Peyer's patch (tissue), 4 donors: ENCODE data around the gene NHLH2. TPM values are rescaled to one million over a fixed set of nuclear protein-coding genes. Genes with fewer than 3 reads are reported as not detected.
A peak's percentile ranks its signal among the peaks of the same experiment; 100 is the strongest.

Experiments
- DNase-seq, 3 donors: peaks; one replicate each; pipeline ENCODE4 v3.0.0-alpha.2; 2017 to 2019
- H3K27ac ChIP-seq, 4 donors: fragments of 200-600 bp; sonication (generic); one replicate each; pipeline ENCODE4 v1.5.1; 2016 to 2019
- H3K27me3 ChIP-seq, 2 donors: fragments of 200-600 bp; sonication (generic); one replicate each; pipeline ENCODE4 v1.5.1; 2019
- H3K36me3 ChIP-seq, 3 donors: fragments of 200-600 bp; sonication (generic); one replicate each; pipeline ENCODE4 v1.5.1; 2016 to 2019
- H3K4me1 ChIP-seq, 4 donors: fragments of 200-600 bp; sonication (generic); one replicate each; pipeline ENCODE4 v1.5.1; 2016 to 2019
- H3K4me3 ChIP-seq, 4 donors: fragments of 200-600 bp; sonication (generic); 1 replicate in 3 of 4; 2 replicates in 1 of 4; pipeline ENCODE4 v1.5.1; 2016 to 2019; ENCODE audit warnings: mild to moderate bottlenecking in 1 of 4
- H3K9me3 ChIP-seq, 4 donors: fragments of 200-600 bp; sonication (generic); one replicate each; pipeline ENCODE4 v1.5.1; 2016 to 2019; ENCODE audit warnings: mild to moderate bottlenecking in 1 of 4
- POLR2A ChIP-seq, 2 donors: fragments of 450-650 bp; IDR thresholded peaks; one replicate each; pipeline ENCODE4 v1.5.1; 2017; ENCODE audit warnings: antibody characterized with exemption in 2 of 2, mild to moderate bottlenecking in 2 of 2, moderate library complexity in 2 of 2
- total RNA-seq, 4 donors: library from RNA; depleted of rRNA; stranded (reverse); fragments of >200 nt; gene quantifications; one replicate each; pipeline ENCODE4 v1.1.0, GENCODE V29; 2016
- TF ChIP-seq, protein P1 (sequence below), 6 experiments: fragments of 450-650 bp in 4 of 6; fragments of 200-600 bp in 2 of 6; sonication (generic) in 1 of 6; IDR thresholded peaks; one replicate each; pipeline ENCODE4 v1.5.1; 2017 to 2019; ENCODE audit warnings: antibody characterized with exemption in 6 of 6, mild to moderate bottlenecking in 3 of 6, moderate library complexity in 1 of 6

The NHLH2 gene
- total RNA-seq, 4 donors from 2014 or later = not detected

DNA sequence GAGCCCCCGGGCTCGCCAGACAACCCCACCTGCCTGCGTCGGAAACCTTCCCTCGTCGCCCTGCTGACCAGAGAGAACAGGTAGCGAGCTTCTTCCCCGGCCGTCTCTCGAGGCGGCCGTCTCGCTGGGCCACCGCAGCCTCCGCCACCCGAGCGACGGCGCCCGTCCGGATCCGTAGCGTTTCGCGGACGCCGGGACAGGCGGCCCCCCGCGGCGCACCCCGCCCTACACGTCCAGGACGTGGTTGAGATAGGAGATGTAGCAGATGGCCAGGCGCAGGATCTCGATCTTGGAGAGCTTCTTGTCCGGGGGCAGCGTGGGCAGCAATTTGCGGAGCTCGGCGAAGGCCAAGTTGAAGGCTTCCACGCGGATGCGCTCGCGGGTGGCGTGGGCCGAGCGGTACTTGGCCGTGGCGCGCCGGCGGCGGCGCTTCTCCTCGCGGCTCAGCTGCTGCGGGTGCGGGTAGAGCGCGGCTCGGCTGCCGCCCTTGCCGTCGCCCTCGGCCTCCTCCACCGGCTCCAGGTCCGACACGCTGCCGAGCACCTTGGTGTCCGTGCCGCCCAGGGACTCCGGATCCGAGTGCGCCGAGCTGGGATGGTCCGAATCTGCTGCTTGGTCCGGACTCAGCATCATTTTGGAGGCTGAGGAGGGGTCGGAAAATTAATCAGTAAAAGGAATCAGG, 3.0 kb downstream of the NHLH2 start:
- Histone ChIP-seq H3K4me1 (peaks cover 0 to 24% (median 5%) of the 10 kb centered on the region in 4 donors), H3K4me3 (peak overlapping the region in 2 of 4 donors; percentile 32 to 39), H3K27me3 (peaks cover 0 to 42% of the 10 kb centered on the region in 2 donors), H3K36me3 (no peaks in the 10 kb centered on the region), H3K9me3 (no peaks in the 10 kb centered on the region), H3K27ac (no peak overlapping the region)
- TF ChIP-seq, protein P1, sequence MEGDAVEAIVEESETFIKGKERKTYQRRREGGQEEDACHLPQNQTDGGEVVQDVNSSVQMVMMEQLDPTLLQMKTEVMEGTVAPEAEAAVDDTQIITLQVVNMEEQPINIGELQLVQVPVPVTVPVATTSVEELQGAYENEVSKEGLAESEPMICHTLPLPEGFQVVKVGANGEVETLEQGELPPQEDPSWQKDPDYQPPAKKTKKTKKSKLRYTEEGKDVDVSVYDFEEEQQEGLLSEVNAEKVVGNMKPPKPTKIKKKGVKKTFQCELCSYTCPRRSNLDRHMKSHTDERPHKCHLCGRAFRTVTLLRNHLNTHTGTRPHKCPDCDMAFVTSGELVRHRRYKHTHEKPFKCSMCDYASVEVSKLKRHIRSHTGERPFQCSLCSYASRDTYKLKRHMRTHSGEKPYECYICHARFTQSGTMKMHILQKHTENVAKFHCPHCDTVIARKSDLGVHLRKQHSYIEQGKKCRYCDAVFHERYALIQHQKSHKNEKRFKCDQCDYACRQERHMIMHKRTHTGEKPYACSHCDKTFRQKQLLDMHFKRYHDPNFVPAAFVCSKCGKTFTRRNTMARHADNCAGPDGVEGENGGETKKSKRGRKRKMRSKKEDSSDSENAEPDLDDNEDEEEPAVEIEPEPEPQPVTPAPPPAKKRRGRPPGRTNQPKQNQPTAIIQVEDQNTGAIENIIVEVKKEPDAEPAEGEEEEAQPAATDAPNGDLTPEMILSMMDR (IDR thresholded peaks at IDR 0.05) = no peak
- TF ChIP-seq POLR2A (IDR thresholded peaks at IDR 0.05) = no peak
- DNase-seq = no peak

DNA sequence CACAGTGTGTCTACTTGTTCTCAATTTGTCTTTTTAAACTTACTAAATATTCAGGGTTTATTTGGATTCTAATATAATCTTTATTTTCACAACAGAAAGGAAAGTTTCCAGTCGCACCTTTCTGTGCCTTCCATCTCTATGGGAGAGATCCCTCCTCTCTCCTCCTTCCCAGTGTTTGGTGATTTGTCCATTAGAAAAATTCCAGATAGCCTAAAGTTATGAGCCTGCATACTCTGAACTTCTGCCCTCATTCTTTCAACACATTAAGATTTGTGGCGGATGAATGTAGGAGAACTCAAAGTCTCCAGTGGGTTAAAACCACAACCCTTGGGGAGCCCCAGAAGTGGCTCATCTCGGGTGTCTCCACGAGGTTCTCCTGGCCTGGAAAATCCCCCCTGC, 3.6 kb downstream of the NHLH2 start:
- Histone ChIP-seq H3K36me3 (no peaks in the 10 kb centered on the region), H3K9me3 (no peaks in the 10 kb centered on the region), H3K4me3 (peak overlapping the region in 1 of 4 donors; percentile 39), H3K27ac (no peak overlapping the region), H3K27me3 (peaks cover 0 to 42% of the 10 kb centered on the region in 2 donors), H3K4me1 (peaks cover 0 to 24% (median 5%) of the 10 kb centered on the region in 4 donors)
- TF ChIP-seq POLR2A (IDR thresholded peaks at IDR 0.05) = no peak
- TF ChIP-seq, protein P1 (IDR thresholded peaks at IDR 0.05) = no peak
- no peak for DNase-seq

DNA sequence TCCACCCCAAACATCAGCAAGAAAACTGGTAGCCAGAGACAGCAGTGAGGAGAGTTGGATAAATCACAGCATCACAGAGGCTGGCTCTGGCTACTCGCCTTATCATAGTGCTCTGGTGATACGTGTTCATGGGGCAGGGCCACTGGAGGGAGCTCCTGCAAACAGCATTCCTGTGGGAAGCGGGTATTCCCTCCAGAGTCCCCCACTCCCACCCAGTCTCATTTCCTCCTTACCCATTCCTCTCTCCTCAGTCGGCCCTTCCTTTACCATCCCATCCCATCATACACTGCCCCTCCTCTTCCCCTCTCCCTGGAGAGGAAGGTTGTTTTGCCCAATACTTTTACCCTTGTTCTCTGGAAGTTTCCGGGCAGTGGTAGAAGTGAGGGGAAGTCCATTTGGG, 7.1 kb downstream of the NHLH2 start:
- DNase-seq = no peak
- Histone ChIP-seq H3K27me3 (peaks cover 0 to 21% of the 10 kb centered on the region in 2 donors), H3K27ac (no peak overlapping the region), H3K9me3 (no peaks in the 10 kb centered on the region), H3K4me1 (peaks cover 0 to 16% (median 2%) of the 10 kb centered on the region in 4 donors), H3K4me3 (no peak overlapping the region), H3K36me3 (no peaks in the 10 kb centered on the region)
- TF ChIP-seq, protein P1 (IDR thresholded peaks at IDR 0.05) = no peak
- TF ChIP-seq POLR2A (IDR thresholded peaks at IDR 0.05) = no peak

DNA sequence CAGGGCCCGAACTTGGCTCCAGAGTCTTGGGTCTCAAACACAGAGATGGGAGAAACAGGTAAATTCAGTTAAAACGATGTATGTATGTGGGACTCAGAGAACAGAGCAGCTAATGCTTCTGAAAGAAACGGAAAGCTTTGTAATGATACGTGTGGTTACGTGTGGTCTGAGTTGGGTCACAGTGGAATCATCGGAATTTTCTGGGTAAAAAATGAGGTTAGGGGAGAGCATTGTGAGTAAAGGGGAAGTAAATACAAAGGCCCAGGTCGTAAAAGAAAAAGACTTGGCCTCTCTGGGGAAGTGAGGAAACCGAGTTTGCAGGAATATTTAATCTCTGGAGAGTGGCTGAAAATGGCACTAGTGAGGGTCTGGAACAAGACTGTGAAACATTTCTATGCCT, 8.3 kb downstream of the NHLH2 start:
- H3K27ac ChIP-seq = no peak overlapping the region
- no peaks in the 10 kb centered on the region for H3K36me3 ChIP-seq
- DNase-seq = no peak
- H3K4me3 ChIP-seq = no peak overlapping the region
- H3K4me1 ChIP-seq = peaks cover 0 to 16% (median 0%) of the 10 kb centered on the region in 4 donors
- peaks cover 0 to 16% of the 10 kb centered on the region in 2 donors for H3K27me3 ChIP-seq
- H3K9me3 ChIP-seq = no peaks in the 10 kb centered on the region
- TF ChIP-seq, protein P1 (IDR thresholded peaks at IDR 0.05) = no peak
- no peak for TF ChIP-seq POLR2A (IDR thresholded peaks at IDR 0.05)

DNA sequence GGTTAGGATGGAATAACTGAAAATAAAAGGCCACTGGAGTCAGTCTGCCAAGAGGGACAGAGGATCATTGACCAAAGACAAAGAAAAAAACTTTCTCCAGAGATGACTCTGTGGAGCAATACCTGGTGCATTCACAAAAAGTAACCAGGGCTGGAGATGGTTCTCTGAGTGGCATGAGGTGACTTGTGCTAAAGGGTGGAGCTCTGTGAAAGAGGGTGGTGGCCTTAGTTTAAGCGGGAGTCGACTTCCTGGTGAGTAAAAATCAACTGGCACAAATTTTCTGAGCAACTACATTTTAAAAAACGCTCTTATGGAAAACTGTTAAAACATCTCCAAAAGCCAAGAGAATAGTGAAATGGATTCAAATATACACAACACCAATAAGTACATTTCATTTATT, 10.0 kb downstream of the NHLH2 start:
- H3K27me3 ChIP-seq = peaks cover 0 to 7% of the 10 kb centered on the region in 2 donors
- TF ChIP-seq POLR2A (IDR thresholded peaks at IDR 0.05) = no peak
- TF ChIP-seq, protein P1 (IDR thresholded peaks at IDR 0.05) = no peak
- H3K36me3 ChIP-seq = no peaks in the 10 kb centered on the region
- no peak for DNase-seq
- no peak overlapping the region for H3K27ac ChIP-seq
- no peaks in the 10 kb centered on the region for H3K9me3 ChIP-seq
- no peak overlapping the region for H3K4me3 ChIP-seq
- H3K4me1 ChIP-seq = peaks cover 0 to 14% (median 0%) of the 10 kb centered on the region in 4 donors
